Ectodermal cell (in vitro differentiated cells): ENCODE results near the gene ANO1.
"Not testable (repeated sequence)": the region's sequence is repeated elsewhere in the genome, so short reads cannot be mapped to it uniquely, and the experiment has no call there.

Source experiments
- H3K27ac ChIP-seq: 2 replicates; pipeline ENCODE4 v1.7.0; 2013; ENCODE audit warnings: mild to moderate bottlenecking, low read depth, low read length; ENCODE audit not compliant: insufficient read depth, poor library complexity, severe bottlenecking
- H3K27me3 ChIP-seq: 2 replicates; pipeline ENCODE4 v1.7.0; 2013; ENCODE audit warnings: mild to moderate bottlenecking, low read length; ENCODE audit not compliant: insufficient read depth, control insufficient read depth, poor library complexity, severe bottlenecking
- H3K36me3 ChIP-seq: one replicate; pipeline ENCODE4 v1.7.0; 2013; ENCODE audit warnings: low read length; ENCODE audit not compliant: control insufficient read depth, insufficient read depth
- H3K4me1 ChIP-seq: one replicate; pipeline ENCODE4 v1.7.0; 2013; ENCODE audit warnings: low read length; ENCODE audit not compliant: control insufficient read depth, insufficient read depth
- H3K4me3 ChIP-seq: 2 replicates; pipeline ENCODE4 v1.7.0; 2013; ENCODE audit warnings: low read depth, low read length, control low read depth; ENCODE audit not compliant: insufficient read depth
- H3K9me3 ChIP-seq: 2 replicates; pipeline ENCODE4 v1.7.0; 2013; ENCODE audit warnings: mild to moderate bottlenecking, low read length, moderate library complexity; ENCODE audit not compliant: control insufficient read depth
- WGBS, 2 experiments: methylation state at CpG; one replicate each; pipeline ENCODE4 v1.1.7; 2013; ENCODE audit warnings: missing lambda C conversion rate in 2 of 2; 5-methylcytosine and 5-hydroxymethylcytosine counted together

The ANO1 gene

DNA sequence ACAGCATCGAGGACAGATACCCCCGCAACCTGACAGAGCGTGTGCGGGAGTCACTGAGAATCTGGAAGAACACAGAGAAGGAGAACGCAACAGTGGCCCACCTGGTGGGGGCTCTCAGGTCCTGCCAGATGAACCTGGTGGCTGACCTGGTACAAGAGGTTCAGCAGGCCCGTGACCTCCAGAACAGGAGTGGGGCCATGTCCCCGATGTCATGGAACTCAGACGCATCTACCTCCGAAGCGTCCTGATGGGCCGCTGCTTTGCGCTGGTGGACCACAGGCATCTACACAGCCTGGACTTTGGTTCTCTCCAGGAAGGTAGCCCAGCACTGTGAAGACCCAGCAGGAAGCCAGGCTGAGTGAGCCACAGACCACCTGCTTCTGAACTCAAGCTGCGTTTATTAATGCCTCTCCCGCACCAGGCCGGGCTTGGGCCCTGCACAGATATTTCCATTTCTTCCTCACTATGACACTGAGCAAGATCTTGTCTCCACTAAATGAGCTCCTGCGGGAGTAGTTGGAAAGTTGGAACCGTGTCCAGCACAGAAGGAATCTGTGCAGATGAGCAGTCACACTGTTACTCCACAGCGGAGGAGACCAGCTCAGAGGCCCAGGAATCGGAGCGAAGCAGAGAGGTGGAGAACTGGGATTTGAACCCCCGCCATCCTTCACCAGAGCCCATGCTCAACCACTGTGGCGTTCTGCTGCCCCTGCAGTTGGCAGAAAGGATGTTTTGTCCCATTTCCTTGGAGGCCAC, 128.3 kb downstream of the ANO1 start:
- H3K4me1 ChIP-seq, result peaks cover 8% of the 10 kb centered on the region
- WGBS, 2 experiments, result 95% methylated on average over 22 of the region's 22 CpGs
- H3K36me3 ChIP-seq, result peaks cover 11% of the 10 kb centered on the region
- no peaks in the 10 kb centered on the region for H3K9me3 ChIP-seq
- no peaks in the 10 kb centered on the region for H3K27me3 ChIP-seq
- H3K4me3 ChIP-seq, result no peak overlapping the region
- H3K27ac ChIP-seq, result no peak overlapping the region

DNA sequence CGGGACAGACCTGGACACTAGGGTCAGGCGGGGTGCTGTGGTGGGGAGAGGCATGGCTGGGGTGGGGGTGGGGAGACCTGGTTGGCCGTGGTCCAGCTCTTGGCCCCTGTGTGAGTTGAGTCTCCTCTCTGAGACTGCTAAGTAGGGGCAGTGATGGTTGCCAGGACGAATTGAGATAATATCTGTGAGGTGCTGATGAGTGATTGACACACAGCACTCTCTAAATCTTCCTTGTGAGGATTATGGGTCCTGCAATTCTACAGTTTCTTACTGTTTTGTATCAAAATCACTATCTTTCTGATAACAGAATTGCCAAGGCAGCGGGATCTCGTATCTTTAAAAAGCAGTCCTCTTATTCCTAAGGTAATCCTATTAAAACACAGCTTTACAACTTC, 128.9 kb downstream of the ANO1 start:
- H3K9me3 ChIP-seq, result no peaks in the 10 kb centered on the region
- 91 to 94% methylated on average over 6 of the region's 6 CpGs for WGBS, 2 experiments
- H3K27me3 ChIP-seq, result no peaks in the 10 kb centered on the region
- peaks cover 11% of the 10 kb centered on the region for H3K36me3 ChIP-seq
- no peak overlapping the region for H3K27ac ChIP-seq
- no peak overlapping the region for H3K4me3 ChIP-seq
- H3K4me1 ChIP-seq, result peaks cover 8% of the 10 kb centered on the region

DNA sequence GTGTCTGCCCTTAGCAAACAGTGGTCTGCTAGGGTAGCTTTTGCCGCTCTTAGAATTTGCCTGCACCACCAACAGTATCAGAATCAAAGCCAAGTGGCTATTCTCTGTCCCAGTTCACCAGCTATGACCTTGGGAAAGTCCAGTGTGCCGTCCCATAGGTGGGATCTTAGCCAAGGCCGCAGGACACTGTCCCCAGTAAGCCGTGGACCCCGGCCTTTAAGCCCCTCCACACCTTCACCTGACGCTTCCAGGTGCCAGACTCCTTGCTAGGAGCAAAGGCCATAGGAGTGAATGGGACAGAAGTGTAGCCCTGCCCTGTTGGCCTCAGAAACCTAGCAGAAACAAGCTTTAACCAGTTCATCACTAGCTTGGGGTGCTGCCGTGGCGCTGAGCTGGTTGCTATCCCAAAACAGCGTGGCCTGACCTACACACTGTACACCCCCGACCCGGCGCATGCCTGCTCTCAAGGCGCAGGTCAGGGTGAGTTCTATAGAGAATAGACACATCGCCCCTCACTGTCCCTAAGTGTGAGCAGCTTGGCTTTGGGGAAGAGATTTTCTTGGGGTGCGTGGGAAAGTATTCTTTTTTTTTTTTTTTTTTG, 129.5 kb downstream of the ANO1 start:
- H3K27ac ChIP-seq, result no peak overlapping the region
- peaks cover 8% of the 10 kb centered on the region for H3K4me1 ChIP-seq
- H3K36me3 ChIP-seq, result peaks cover 11% of the 10 kb centered on the region
- no peaks in the 10 kb centered on the region for H3K27me3 ChIP-seq
- H3K9me3 ChIP-seq, result no peaks in the 10 kb centered on the region
- H3K4me3 ChIP-seq, result no peak overlapping the region
- 95 to 96% methylated on average over 15 of the region's 15 CpGs for WGBS, 2 experiments

DNA sequence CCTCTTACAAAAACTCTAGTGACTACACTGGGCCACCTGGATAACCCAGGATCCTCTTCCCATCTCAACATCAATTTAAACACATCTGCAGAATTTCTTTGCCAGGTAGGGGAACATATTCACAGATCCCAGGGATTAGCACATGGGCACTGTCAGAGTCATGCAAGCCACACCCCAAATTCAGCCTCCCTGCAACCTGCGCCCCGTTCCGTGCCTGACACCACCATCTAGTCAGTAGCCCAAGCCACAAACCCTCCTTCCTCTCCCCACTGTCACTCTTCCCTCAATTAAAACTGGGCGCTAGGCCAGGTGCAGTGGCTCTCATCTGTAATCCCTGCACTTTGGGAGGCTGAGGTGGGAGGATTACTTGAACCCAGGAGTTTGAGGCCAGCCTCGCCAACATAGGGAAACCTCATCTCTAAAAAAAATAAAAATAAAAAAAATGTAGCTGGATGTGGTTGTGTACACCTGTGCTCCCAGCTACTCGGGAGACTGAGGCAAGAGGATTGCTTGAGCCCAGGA, 131.3 kb downstream of the ANO1 start:
- Histone ChIP-seq H3K4me3 (no peak overlapping the region), H3K27me3 (no peaks in the 10 kb centered on the region), H3K9me3 (no peaks in the 10 kb centered on the region), H3K27ac (no peak overlapping the region), H3K36me3 (peaks cover 11% of the 10 kb centered on the region), H3K4me1 (peaks cover 6% of the 10 kb centered on the region)
- WGBS, 2 experiments, result 95 to 97% methylated on average over 5 to 6 of the region's 6 CpGs

DNA sequence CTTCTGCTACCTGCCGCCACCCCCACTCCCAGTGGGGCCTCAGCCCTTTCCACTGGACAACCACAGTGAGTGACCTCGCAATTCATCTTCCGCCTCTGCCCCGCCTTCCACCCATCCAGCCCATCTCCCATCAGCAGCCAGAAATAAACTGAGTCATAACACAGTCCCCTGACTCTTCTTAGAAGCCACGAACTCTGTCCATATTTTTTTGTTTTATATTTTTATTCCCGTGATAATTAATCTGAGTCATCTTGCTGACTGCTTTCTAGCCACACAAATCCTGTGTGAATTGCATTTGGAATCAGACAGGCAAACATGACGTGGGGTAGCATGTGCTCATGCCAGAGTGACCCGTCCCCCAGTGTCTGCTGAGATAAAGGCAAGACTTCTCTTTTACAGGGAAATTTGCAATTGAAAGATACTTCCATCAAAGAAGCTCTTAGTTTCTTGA, 132.0 kb downstream of the ANO1 start:
- H3K27me3 ChIP-seq, result no peaks in the 10 kb centered on the region
- H3K9me3 ChIP-seq, result no peaks in the 10 kb centered on the region
- 79 to 84% methylated on average over 8 of the region's 8 CpGs for WGBS, 2 experiments
- no peak overlapping the region for H3K27ac ChIP-seq
- H3K4me3 ChIP-seq, result no peak overlapping the region
- no peaks in the 10 kb centered on the region for H3K4me1 ChIP-seq
- H3K36me3 ChIP-seq, result peaks cover 11% of the 10 kb centered on the region

DNA sequence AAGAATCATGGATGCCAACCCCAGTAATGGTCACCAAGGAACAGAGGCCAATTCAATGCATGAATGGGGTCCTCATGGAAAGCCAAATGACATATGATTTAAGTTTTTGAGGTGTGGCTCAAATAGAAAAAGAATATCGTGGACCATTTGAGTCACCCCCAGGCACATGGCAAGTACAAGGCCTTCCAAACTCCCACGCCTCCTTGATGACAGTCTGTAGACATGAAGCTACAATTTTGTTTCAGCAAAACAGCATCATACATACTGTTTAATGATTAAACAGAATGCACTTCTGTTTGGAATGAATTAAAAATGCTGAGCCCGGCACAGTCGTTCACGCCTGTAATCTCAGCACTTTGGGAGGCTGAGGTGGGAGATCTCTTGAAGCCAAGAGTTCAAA, 132.4 kb downstream of the ANO1 start:
- H3K4me1 ChIP-seq, result no peaks in the 10 kb centered on the region
- peaks cover 11% of the 10 kb centered on the region for H3K36me3 ChIP-seq
- no peak overlapping the region for H3K4me3 ChIP-seq
- no peaks in the 10 kb centered on the region for H3K27me3 ChIP-seq
- 88 to 89% methylated on average over 5 of the region's 5 CpGs for WGBS, 2 experiments
- H3K9me3 ChIP-seq, result no peaks in the 10 kb centered on the region
- H3K27ac ChIP-seq, result no peak overlapping the region

DNA sequence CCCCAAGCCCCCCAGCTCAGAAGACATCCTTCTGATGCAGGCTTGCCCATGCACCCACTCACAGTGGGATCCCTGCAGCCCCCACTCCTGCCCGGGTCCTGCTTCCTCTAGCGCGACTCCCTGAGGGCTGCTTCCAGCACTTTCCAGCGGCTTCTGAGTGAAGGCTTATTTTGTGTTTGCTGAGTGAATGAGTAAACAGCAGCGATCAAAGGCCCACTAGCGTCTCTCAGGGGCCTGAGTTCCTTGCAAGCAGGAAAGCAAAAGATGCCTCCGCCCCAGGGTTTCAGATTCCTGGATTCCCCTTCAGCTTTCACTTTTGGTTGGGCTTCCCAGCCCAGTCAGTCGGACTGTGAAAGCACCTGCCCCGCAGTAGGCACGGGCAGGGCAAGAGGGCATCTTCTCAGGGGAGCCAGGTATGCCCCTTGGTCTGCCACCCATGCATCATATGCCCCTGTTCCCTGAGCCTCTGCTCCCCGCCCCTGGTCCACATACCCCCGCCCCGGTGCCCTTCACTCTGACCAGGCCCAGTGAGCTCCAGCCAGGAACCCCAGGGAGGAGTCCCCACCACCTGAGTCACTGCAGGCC, 134.2 kb downstream of the ANO1 start:
- WGBS, 2 experiments, result 50 to 56% methylated on average over 13 of the region's 13 CpGs
- H3K4me1 ChIP-seq, result no peaks in the 10 kb centered on the region
- no peaks in the 10 kb centered on the region for H3K9me3 ChIP-seq
- H3K27me3 ChIP-seq, result no peaks in the 10 kb centered on the region
- no peak overlapping the region for H3K27ac ChIP-seq
- H3K36me3 ChIP-seq, result peaks cover 3% of the 10 kb centered on the region
- H3K4me3 ChIP-seq, result no peak overlapping the region

DNA sequence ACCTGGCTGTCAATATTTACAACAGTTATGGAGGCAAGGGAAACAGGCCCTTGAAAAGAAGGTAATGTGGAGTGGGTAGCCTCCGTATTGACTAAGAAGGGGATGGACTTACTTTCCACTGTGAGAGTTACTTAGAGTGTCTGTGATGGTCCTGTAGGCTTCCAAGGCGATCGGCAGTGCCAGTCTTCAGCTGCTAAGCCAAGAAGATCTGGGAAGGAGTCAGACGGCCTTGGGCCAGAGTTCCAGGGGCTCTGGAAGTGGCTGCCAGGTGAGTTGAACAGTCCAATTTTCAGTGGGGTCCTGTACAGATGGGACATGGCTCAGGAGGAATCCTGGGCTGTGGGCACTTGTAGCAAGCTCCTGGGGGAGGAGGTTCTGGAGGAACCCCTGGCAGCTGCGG, 139.3 kb downstream of the ANO1 start:
- WGBS, 2 experiments, result 95 to 97% methylated on average over 5 of the region's 5 CpGs
- H3K4me1 ChIP-seq, H3K9me3 ChIP-seq, H3K27ac ChIP-seq, H3K27me3 ChIP-seq, H3K4me3 ChIP-seq, H3K36me3 ChIP-seq: not testable (repeated sequence)

DNA sequence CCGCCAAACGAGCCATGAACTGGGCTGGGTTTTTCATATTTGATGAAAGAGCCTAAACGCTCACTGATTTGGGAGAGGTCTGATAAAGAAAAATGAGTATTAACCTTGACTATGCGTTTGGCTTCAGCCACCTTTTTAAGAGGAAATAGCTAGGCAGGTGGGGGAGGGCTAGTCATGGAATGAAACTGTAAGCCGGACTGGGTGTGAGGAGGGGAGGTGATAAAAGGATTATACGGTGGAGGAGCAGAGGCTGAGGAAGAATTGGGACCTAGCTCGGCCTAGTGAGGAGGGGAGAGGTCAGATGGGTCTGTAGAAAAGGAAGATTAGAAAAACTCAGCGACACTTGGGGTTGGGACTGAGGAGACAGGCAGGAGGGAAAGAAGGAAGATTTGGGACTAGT, 140.0 kb downstream of the ANO1 start:
- H3K4me3 ChIP-seq, H3K27ac ChIP-seq, H3K36me3 ChIP-seq, H3K9me3 ChIP-seq, H3K27me3 ChIP-seq, H3K4me1 ChIP-seq: not testable (repeated sequence)
- whole genome bisulfite sequencing, 2 experiments, result 75 to 81% methylated on average over 8 of the region's 8 CpGs

DNA sequence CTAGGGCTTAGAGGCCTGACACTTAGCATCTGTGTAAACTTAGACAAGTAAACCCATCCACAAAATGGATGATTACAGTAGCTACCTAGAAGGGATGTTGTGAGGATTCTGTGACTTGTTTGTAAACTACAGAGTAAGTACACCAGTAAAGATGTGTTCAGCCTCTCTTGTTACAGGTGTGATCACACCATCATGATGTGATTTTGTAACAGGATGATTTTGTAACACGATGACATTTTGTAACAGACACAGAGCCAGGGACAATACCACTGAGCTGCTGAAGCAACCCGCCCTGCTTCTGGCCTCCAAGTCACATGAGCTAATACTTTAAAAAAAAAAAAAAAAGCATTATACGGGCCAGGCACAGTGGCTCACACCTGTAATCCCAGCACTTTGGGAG, 142.0 kb downstream of the ANO1 start:
- Histone ChIP-seq H3K4me3 (no peak overlapping the region), H3K36me3 (no peaks in the 10 kb centered on the region), H3K9me3 (no peaks in the 10 kb centered on the region), H3K27ac (no peak overlapping the region), H3K27me3 (no peaks in the 10 kb centered on the region), H3K4me1 (peaks cover 4% of the 10 kb centered on the region)
- 80 to 86% methylated on average over 3 of the region's 3 CpGs for WGBS, 2 experiments
